IMR-90 (cell line): ENCODE results near the gene PCBP3.
A peak's percentile ranks its signal among the peaks of the same experiment; 100 is the strongest.

ENCODE experiments used
- BHLHE40 ChIP-seq: fragments of 150-350 bp; IDR thresholded peaks from 2 replicates; pipeline ENCODE4 v1.6.1; 2016; ENCODE audit warnings: mild to moderate bottlenecking, low read depth, low read length
- CEBPB ChIP-seq: IDR thresholded peaks from 2 replicates; pipeline ENCODE4 v1.6.1; 2012; ENCODE audit warnings: low read depth, low read length, improper control_type of control experiment
- CHD1 ChIP-seq: IDR thresholded peaks from 2 replicates; pipeline ENCODE4 v1.6.1; 2012; ENCODE audit warnings: low read depth, low read length, improper control_type of control experiment
- MAZ ChIP-seq: IDR thresholded peaks from 2 replicates; pipeline ENCODE4 v1.6.1; 2012; ENCODE audit warnings: low read depth, mild to moderate bottlenecking, low read length, improper control_type of control experiment, moderate library complexity, borderline replicate concordance
- POLR2A ChIP-seq: IDR thresholded peaks from 2 replicates; pipeline ENCODE4 v1.6.1; 2012; ENCODE audit warnings: mild to moderate bottlenecking, low read depth, low read length
- RAD21 ChIP-seq: IDR thresholded peaks from 2 replicates; pipeline ENCODE4 v1.6.1; 2012; ENCODE audit warnings: low read length, improper control_type of control experiment
- SMC3 ChIP-seq: fragments of 150-350 bp; IDR thresholded peaks from 2 replicates; pipeline ENCODE4 v1.6.1; 2016; ENCODE audit warnings: low read depth, mild to moderate bottlenecking, antibody characterized with exemption, low read length, moderate library complexity
- TF ChIP-seq, protein P1 (sequence below): fragments of 150-350 bp; IDR thresholded peaks from 2 replicates; pipeline ENCODE4 v1.6.1; 2017; ENCODE audit warnings: mild to moderate bottlenecking, antibody characterized with exemption, low read length, low read depth
- TF ChIP-seq, protein P2 (sequence below): conservative IDR thresholded peaks from 2 replicates; pipeline ENCODE4 v1.5.1; 2012; ENCODE audit warnings: mild to moderate bottlenecking, low read depth, low read length, improper control_type of control experiment

DNA sequence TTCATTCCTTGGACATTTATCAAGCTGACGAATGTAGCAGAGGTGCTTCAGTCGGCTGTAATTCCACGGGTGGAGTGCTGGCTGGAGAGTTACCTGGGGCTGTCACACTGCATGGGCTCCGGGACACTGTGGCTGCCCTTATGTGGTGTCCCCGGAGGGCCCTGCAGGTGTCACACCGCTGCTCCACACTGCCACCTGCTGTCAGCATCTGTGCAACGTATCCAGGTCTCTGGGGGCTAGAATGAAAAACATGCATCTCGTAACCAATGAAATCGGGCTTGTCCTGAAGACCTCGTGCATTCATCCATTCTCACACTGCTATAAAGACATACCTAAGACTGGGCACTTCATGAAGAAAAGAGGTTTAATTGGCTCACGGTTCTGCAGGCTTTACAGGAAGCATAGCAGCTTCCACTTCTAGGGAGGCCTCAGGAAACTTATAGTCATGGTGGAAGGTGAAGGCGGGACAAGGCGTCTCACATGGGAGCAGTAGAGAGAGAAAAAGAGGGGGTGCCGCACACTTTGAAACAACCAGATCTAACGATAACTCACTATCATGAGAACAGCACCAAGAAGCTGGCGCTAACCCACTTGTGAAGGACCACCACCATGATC, 46.7 kb upstream of the PCBP3 start:
- TF ChIP-seq, protein P1, sequence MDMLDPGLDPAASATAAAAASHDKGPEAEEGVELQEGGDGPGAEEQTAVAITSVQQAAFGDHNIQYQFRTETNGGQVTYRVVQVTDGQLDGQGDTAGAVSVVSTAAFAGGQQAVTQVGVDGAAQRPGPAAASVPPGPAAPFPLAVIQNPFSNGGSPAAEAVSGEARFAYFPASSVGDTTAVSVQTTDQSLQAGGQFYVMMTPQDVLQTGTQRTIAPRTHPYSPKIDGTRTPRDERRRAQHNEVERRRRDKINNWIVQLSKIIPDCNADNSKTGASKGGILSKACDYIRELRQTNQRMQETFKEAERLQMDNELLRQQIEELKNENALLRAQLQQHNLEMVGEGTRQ, result no peak
- TF ChIP-seq, protein P2, sequence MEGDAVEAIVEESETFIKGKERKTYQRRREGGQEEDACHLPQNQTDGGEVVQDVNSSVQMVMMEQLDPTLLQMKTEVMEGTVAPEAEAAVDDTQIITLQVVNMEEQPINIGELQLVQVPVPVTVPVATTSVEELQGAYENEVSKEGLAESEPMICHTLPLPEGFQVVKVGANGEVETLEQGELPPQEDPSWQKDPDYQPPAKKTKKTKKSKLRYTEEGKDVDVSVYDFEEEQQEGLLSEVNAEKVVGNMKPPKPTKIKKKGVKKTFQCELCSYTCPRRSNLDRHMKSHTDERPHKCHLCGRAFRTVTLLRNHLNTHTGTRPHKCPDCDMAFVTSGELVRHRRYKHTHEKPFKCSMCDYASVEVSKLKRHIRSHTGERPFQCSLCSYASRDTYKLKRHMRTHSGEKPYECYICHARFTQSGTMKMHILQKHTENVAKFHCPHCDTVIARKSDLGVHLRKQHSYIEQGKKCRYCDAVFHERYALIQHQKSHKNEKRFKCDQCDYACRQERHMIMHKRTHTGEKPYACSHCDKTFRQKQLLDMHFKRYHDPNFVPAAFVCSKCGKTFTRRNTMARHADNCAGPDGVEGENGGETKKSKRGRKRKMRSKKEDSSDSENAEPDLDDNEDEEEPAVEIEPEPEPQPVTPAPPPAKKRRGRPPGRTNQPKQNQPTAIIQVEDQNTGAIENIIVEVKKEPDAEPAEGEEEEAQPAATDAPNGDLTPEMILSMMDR, result peak; percentile 82
- TF ChIP-seq POLR2A, result no peak
- TF ChIP-seq RAD21, result peak; percentile 70
- no peak for TF ChIP-seq CEBPB
- no peak for TF ChIP-seq CHD1
- TF ChIP-seq SMC3, result peak; percentile 78
- TF ChIP-seq BHLHE40, result no peak
- peak; percentile 24; the same call in 1 of the 2 replicates for TF ChIP-seq MAZ
